H1 (cell line): Measurements from ENCODE around the gene LSM10. TPM values are rescaled to one million over a fixed set of nuclear protein-coding genes. Genes with fewer than 3 reads are reported as not detected.

Experiments
- CTCF ChIA-PET: fragments of 300-600 bp; sonication (Branson Sonifier 250); formaldehyde crosslinking; loops from one replicate; lab custom pipeline; 2021; ENCODE audit not compliant: partially characterized antibody; lab: Charles Lee
- POLR2A ChIA-PET: fragments of 300-600 bp; sonication (Branson Sonifier 250); formaldehyde crosslinking; loops from one replicate; lab custom pipeline; 2021; ENCODE audit warnings: inconsistent platforms; ENCODE audit not compliant: partially characterized antibody; lab: Charles Lee
- DNase-seq, 2 experiments: peaks; one replicate each; pipeline versions ENCODE4 v3.0.0 to v3.0.0-alpha.2; 2010 to 2022; ENCODE audit warnings: low spot score in 2 of 2, low read depth in 1 of 2, mixed read lengths in 1 of 2
- FAIRE-seq: peaks from 2 replicates; lab custom pipeline; 2011; peaks lifted over from hg19 to GRCh38; lab: Jason Lieb, UNC
- H2AFZ ChIP-seq: 2 replicates; pipeline ENCODE4 v1.8.1; 2012; ENCODE audit warnings: low read length, inconsistent platforms
- H2AK5ac ChIP-seq: 2 replicates; pipeline ENCODE4 v1.6.1; 2013; ENCODE audit warnings: low read depth, low read length
- H2BK120ac ChIP-seq: replicated peaks from 2 replicates; pipeline ENCODE3; 2013; ENCODE audit warnings: low read depth, low read length, inconsistent platforms
- H2BK12ac ChIP-seq: 2 replicates; pipeline ENCODE4 v1.6.1; 2013; ENCODE audit warnings: low read depth, low read length
- H2BK15ac ChIP-seq: 2 replicates; pipeline ENCODE4 v1.6.1; 2013; ENCODE audit warnings: low read length
- H2BK20ac ChIP-seq: 2 replicates; pipeline ENCODE4 v1.6.1; 2013; ENCODE audit warnings: low read length
- H2BK5ac ChIP-seq: 2 replicates; pipeline ENCODE4 v1.6.1; 2013; ENCODE audit warnings: low read depth, low read length
- H3K14ac ChIP-seq: 2 replicates; pipeline ENCODE4 v1.6.1; 2013; ENCODE audit warnings: inconsistent platforms; ENCODE audit not compliant: insufficient read length
- H3K18ac ChIP-seq: 2 replicates; pipeline ENCODE4 v1.6.1; 2013; ENCODE audit warnings: low read length; ENCODE audit errors: extremely low read depth
- H3K23ac ChIP-seq: 2 replicates; pipeline ENCODE4 v1.6.1; 2013; ENCODE audit warnings: inconsistent platforms; ENCODE audit not compliant: insufficient read length
- H3K23me2 ChIP-seq: 2 replicates; pipeline ENCODE4 v1.6.1; 2013; ENCODE audit warnings: low read depth, low read length
- H3K27ac ChIP-seq: 2 replicates; pipeline ENCODE4 v1.6.1; 2011; ENCODE audit warnings: low read depth, low read length, inconsistent platforms
- H3K27me3 ChIP-seq, 4 experiments: replicated peaks in 1 of 4; 1 replicate in 1 of 4; 2 replicates in 3 of 4; pipeline versions ENCODE4 v1.6.1 to v1.8.1; 2011 to 2013; ENCODE audit warnings: low read length in 3 of 4, mild to moderate bottlenecking in 3 of 4, inconsistent platforms in 2 of 4, mixed read lengths in 2 of 4, moderate library complexity in 1 of 4; ENCODE audit not compliant: control insufficient read depth in 3 of 4, insufficient read depth in 3 of 4; ENCODE audit errors: extremely low read depth in 1 of 4
- H3K36me3 ChIP-seq, 4 experiments: 2 replicates each; pipeline versions ENCODE4 v1.6.1 to v1.8.1; 2011 to 2013; ENCODE audit warnings: mild to moderate bottlenecking in 4 of 4, low read length in 3 of 4, moderate library complexity in 2 of 4, control low read depth in 1 of 4, inconsistent platforms in 1 of 4; ENCODE audit not compliant: insufficient read depth in 4 of 4, control insufficient read depth in 2 of 4
- H3K4ac ChIP-seq: replicated peaks from 2 replicates; pipeline ENCODE3; 2013; ENCODE audit warnings: low read length, low read depth, mixed read lengths, inconsistent platforms; ENCODE audit not compliant: insufficient read length
- H3K4me1 ChIP-seq, 4 experiments: replicated peaks in 1 of 4; 1 replicate in 1 of 4; 2 replicates in 3 of 4; pipeline versions ENCODE4 v1.6.1 to v1.8.1; 2011 to 2013; ENCODE audit warnings: low read length in 3 of 4, inconsistent platforms in 2 of 4, mixed read lengths in 1 of 4; ENCODE audit not compliant: insufficient read depth in 4 of 4, control insufficient read depth in 3 of 4
- H3K4me2 ChIP-seq, 2 experiments: 2 replicates each; pipeline versions ENCODE4 v1.6.1 to v1.8.1; 2011 to 2013; ENCODE audit warnings: low read depth in 2 of 2, low read length in 2 of 2, control low read depth in 1 of 2, inconsistent platforms in 1 of 2, mild to moderate bottlenecking in 1 of 2; ENCODE audit not compliant: insufficient read depth in 1 of 2
- H3K4me3 ChIP-seq, 4 experiments: fragments of 200-600, 300-600 bp in 1 of 4; sonication (generic), shearing (Covaris generic), sonication (Bioruptor Twin) in 1 of 4; 2 replicates each; pipeline versions ENCODE4 v1.5.1 to v1.8.1; 2011 to 2016; ENCODE audit warnings: low read length in 4 of 4, low read depth in 3 of 4, control low read depth in 2 of 4, inconsistent platforms in 2 of 4, mild to moderate bottlenecking in 2 of 4, mixed read lengths in 1 of 4, moderate library complexity in 1 of 4; ENCODE audit not compliant: insufficient read depth in 2 of 4; ENCODE audit errors: extremely low read depth in 1 of 4
- H3K56ac ChIP-seq: replicated peaks from 2 replicates; pipeline ENCODE3; 2013; ENCODE audit warnings: low read depth, mild to moderate bottlenecking, mixed read lengths, low read length, inconsistent platforms; ENCODE audit not compliant: insufficient read length
- H3K79me1 ChIP-seq: 2 replicates; pipeline ENCODE4 v1.6.1; 2013; ENCODE audit warnings: low read depth, low read length, control low read depth
- H3K79me2 ChIP-seq, 2 experiments: 2 replicates each; pipeline versions ENCODE4 v1.6.1 to v1.8.1; 2012 to 2013; ENCODE audit warnings: low read length in 2 of 2, mild to moderate bottlenecking in 2 of 2, inconsistent platforms in 1 of 2; ENCODE audit not compliant: insufficient read depth in 2 of 2, control insufficient read depth in 1 of 2
- H3K9ac ChIP-seq, 4 experiments: replicated peaks in 1 of 4; 1 replicate in 1 of 4; 2 replicates in 3 of 4; pipeline versions ENCODE4 v1.6.1 to v1.8.1; 2011 to 2013; ENCODE audit warnings: low read depth in 3 of 4, low read length in 3 of 4, control low read depth in 2 of 4, mild to moderate bottlenecking in 2 of 4, moderate library complexity in 2 of 4, inconsistent platforms in 1 of 4; ENCODE audit errors: extremely low read depth in 1 of 4
- H3K9me3 ChIP-seq, 2 experiments: 2 replicates each; pipeline versions ENCODE4 v1.6.1 to v1.8.1; 2012 to 2013; ENCODE audit warnings: mild to moderate bottlenecking in 2 of 2, moderate library complexity in 2 of 2, control low read depth in 1 of 2, inconsistent platforms in 1 of 2, low read depth in 1 of 2, low read length in 1 of 2, mixed read lengths in 1 of 2; ENCODE audit not compliant: insufficient read depth in 2 of 2
- H4K20me1 ChIP-seq, 2 experiments: replicated peaks in 1 of 2; 2 replicates each; pipeline versions ENCODE3 to v1.8.1; 2011 to 2013; ENCODE audit warnings: inconsistent platforms in 2 of 2, low read length in 2 of 2, mild to moderate bottlenecking in 1 of 2; ENCODE audit not compliant: insufficient read depth in 2 of 2, control insufficient read depth in 1 of 2
- H4K5ac ChIP-seq: 2 replicates; pipeline ENCODE4 v1.6.1; 2013; ENCODE audit warnings: low read length, low read depth, mixed read lengths, inconsistent platforms; ENCODE audit not compliant: insufficient read length
- H4K8ac ChIP-seq: 2 replicates; pipeline ENCODE4 v1.8.0; 2013; ENCODE audit warnings: mild to moderate bottlenecking, moderate library complexity, low read length, inconsistent platforms; ENCODE audit not compliant: insufficient read depth; ENCODE audit errors: extremely low read depth
- H4K91ac ChIP-seq: replicated peaks from 2 replicates; pipeline ENCODE3; 2013; ENCODE audit warnings: low read length, mixed read lengths, inconsistent platforms; ENCODE audit not compliant: insufficient read length
- EP300 ChIP-seq, 2 experiments: IDR thresholded peaks; 1 replicate in 1 of 2; 2 replicates in 1 of 2; pipeline ENCODE4 v1.6.1; 2011 to 2012; ENCODE audit warnings: low read depth in 2 of 2, low read length in 2 of 2, mild to moderate bottlenecking in 2 of 2, borderline replicate concordance in 1 of 2, inconsistent platforms in 1 of 2, moderate library complexity in 1 of 2
- JUND ChIP-seq: IDR thresholded peaks from 2 replicates; pipeline ENCODE4 v1.6.1; 2011; ENCODE audit warnings: mild to moderate bottlenecking, improper control_type of control experiment, low read length
- RAD21 ChIP-seq, 2 experiments: IDR thresholded peaks in 1 of 2; conservative IDR thresholded peaks in 1 of 2; 2 replicates each; pipeline ENCODE4 v1.6.1; 2011; ENCODE audit warnings: low read depth in 2 of 2, low read length in 2 of 2, improper control_type of control experiment in 1 of 2, inconsistent platforms in 1 of 2, mild to moderate bottlenecking in 1 of 2, moderate library complexity in 1 of 2
- TAF7 ChIP-seq: optimal IDR thresholded peaks from 2 replicates; pipeline ENCODE3; 2011; ENCODE audit warnings: low read depth, mild to moderate bottlenecking, inconsistent platforms, low read length, moderate library complexity, borderline replicate concordance
- TCF12 ChIP-seq: IDR thresholded peaks from 2 replicates; pipeline ENCODE4 v1.6.1; 2011; ENCODE audit warnings: low read depth, mild to moderate bottlenecking, low read length
- WGBS, 2 experiments: shearing (Covaris generic) in 1 of 2; methylation state at CpG; one replicate each; pipeline versions ENCODE4 v1.1.6 to v1.1.7; 2013 to 2015; ENCODE audit warnings: low lambda C conversion rate in 2 of 2, mixed read lengths in 2 of 2, inconsistent platforms in 1 of 2, low coverage in 1 of 2, missing lambda C conversion rate in 1 of 2; ENCODE audit not compliant: insufficient replicate concordance in 2 of 2, insufficient coverage in 1 of 2, insufficient read length in 1 of 2; ENCODE audit errors: extremely low coverage in 1 of 2, missing lambda C conversion rate in 1 of 2; 5-methylcytosine and 5-hydroxymethylcytosine counted together
- polyA plus RNA-seq, 7 experiments: library from polyadenylated mRNA; depleted of rRNA in 3 of 7; stranded (reverse) in 5 of 7; unstranded in 2 of 7; fragments of >200 nt in 5 of 7; fragments of 200-250 nt in 2 of 7; gene quantifications; 1 replicate in 5 of 7; 2 replicates in 1 of 7; 4 replicates in 1 of 7; pipeline versions ENCODE4 v1.2.1 to v1.2.3, GENCODE V29; 2011 to 2013; ENCODE audit warnings: missing spikeins in 2 of 7, mixed read lengths in 2 of 7
- total RNA-seq: library from RNA; stranded (reverse); fragmentation: NEBNext Ultra II Directional; extraction: Animal tissue kit (Norgen Biotek cat#: 25700); gene quantifications from 2 replicates; pipeline ENCODE4 v1.2.1, GENCODE V29; 2021
- TF ChIP-seq, protein P1 (sequence below): IDR thresholded peaks from 2 replicates; pipeline ENCODE4 v1.6.1; 2012; ENCODE audit warnings: low read length, inconsistent platforms
- TF ChIP-seq, protein P2 (sequence below), 3 experiments: IDR thresholded peaks; 1 replicate in 2 of 3; 2 replicates in 1 of 3; pipeline versions ENCODE4 v1.5.1 to v1.6.1; 2011; ENCODE audit warnings: low read length in 3 of 3, mild to moderate bottlenecking in 3 of 3, inconsistent platforms in 2 of 3, low read depth in 1 of 3, moderate library complexity in 1 of 3; ENCODE audit not compliant: insufficient read depth in 1 of 3; ENCODE audit errors: control extremely low read depth in 1 of 3
- TF ChIP-seq, protein P3 (sequence below): IDR thresholded peaks from 2 replicates; pipeline ENCODE4 v1.6.1; 2011; ENCODE audit warnings: low read depth, mild to moderate bottlenecking, low read length; ENCODE audit not compliant: insufficient read depth

The LSM10 gene
- total and polyA plus RNA-seq, 2 of the 8 experiments (the other 6 are each of a cell fraction or from before 2014, with no cell fraction given), result 59.5 to 140 TPM

GRCh38 chr1:36425791-36426190 is 28.1 kb upstream of the LSM10 start:
- H4K5ac ChIP-seq, result no peak overlapping the region
- 0 out of 2 replicates have a peak overlapping the region, but pooled peaks have one; percentile 53 for H2AK5ac ChIP-seq
- H3K23me2 ChIP-seq, result no peaks in the 10 kb centered on the region
- no peak overlapping the region for H3K4me3 ChIP-seq
- no peak overlapping the region for H3K27ac ChIP-seq
- H3K4ac ChIP-seq, result no peak overlapping the region
- no peak overlapping the region for H2BK15ac ChIP-seq
- H2AFZ ChIP-seq, result no peak overlapping the region
- no peak overlapping the region for H3K4me2 ChIP-seq
- FAIRE-seq, result no peak
- H3K36me3 ChIP-seq, result no peaks in the 10 kb centered on the region
- H4K8ac ChIP-seq, result no peak overlapping the region
- H2BK120ac ChIP-seq, result no peak overlapping the region
- no peak overlapping the region for H2BK12ac ChIP-seq
- no peak overlapping the region for H2BK20ac ChIP-seq
- WGBS, 2 experiments, result 79% methylated on average over 4 of the region's 4 CpGs; no CpG with 5 or more reads in 1 of the 2 experiments
- H3K14ac ChIP-seq, result no peak overlapping the region
- ChIA-PET CTCF (interaction anchor here (0.7 to 1.0 kb wide), 2 partner anchors 9 to 56 kb away, joined by 3 read pairs; no protein-coding TSS in a partner anchor), POLR2A (interaction anchor here (0.7 to 1.4 kb wide), 4 partner anchors 11 to 271 kb away, joined by 3 to 4 read pairs (median 3); partner anchors contain the start of gene OSCP1)
- no peak overlapping the region for H3K18ac ChIP-seq
- H3K9ac ChIP-seq, result no peak overlapping the region
- no peaks in the 10 kb centered on the region for H3K27me3 ChIP-seq
- no peak overlapping the region for H3K56ac ChIP-seq
- H3K79me1 ChIP-seq, result no peaks in the 10 kb centered on the region
- no peaks in the 10 kb centered on the region for H3K9me3 ChIP-seq
- H3K23ac ChIP-seq, result no peak overlapping the region
- H3K79me2 ChIP-seq, result no peaks in the 10 kb centered on the region
- no peak for DNase-seq
- H4K20me1 ChIP-seq, result no peaks in the 10 kb centered on the region
- H4K91ac ChIP-seq, result no peak overlapping the region
- H2BK5ac ChIP-seq, result no peak overlapping the region
- no peaks in the 10 kb centered on the region for H3K4me1 ChIP-seq
- TF ChIP-seq, protein P1, sequence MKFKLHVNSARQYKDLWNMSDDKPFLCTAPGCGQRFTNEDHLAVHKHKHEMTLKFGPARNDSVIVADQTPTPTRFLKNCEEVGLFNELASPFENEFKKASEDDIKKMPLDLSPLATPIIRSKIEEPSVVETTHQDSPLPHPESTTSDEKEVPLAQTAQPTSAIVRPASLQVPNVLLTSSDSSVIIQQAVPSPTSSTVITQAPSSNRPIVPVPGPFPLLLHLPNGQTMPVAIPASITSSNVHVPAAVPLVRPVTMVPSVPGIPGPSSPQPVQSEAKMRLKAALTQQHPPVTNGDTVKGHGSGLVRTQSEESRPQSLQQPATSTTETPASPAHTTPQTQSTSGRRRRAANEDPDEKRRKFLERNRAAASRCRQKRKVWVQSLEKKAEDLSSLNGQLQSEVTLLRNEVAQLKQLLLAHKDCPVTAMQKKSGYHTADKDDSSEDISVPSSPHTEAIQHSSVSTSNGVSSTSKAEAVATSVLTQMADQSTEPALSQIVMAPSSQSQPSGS, result no peak
- TF ChIP-seq RAD21 (IDR thresholded peaks at IDR 0.05 in 1 of 2, conservative IDR thresholded peaks at IDR 0.05 in 1 of 2; ENCODE audit: low read depth in 2 of 2, low read length in 2 of 2) (no peak), EP300 (IDR thresholded peaks at IDR 0.05; ENCODE audit: borderline replicate concordance in 1 of 2, low read depth in 2 of 2, low read length in 2 of 2) (no peak), JUND (no peak), TAF7 (no peak), TCF12 (no peak)
- TF ChIP-seq, protein P2, sequence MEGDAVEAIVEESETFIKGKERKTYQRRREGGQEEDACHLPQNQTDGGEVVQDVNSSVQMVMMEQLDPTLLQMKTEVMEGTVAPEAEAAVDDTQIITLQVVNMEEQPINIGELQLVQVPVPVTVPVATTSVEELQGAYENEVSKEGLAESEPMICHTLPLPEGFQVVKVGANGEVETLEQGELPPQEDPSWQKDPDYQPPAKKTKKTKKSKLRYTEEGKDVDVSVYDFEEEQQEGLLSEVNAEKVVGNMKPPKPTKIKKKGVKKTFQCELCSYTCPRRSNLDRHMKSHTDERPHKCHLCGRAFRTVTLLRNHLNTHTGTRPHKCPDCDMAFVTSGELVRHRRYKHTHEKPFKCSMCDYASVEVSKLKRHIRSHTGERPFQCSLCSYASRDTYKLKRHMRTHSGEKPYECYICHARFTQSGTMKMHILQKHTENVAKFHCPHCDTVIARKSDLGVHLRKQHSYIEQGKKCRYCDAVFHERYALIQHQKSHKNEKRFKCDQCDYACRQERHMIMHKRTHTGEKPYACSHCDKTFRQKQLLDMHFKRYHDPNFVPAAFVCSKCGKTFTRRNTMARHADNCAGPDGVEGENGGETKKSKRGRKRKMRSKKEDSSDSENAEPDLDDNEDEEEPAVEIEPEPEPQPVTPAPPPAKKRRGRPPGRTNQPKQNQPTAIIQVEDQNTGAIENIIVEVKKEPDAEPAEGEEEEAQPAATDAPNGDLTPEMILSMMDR (IDR thresholded peaks at IDR 0.05; ENCODE audit: control extremely low read depth in 1 of 3, insufficient read depth in 1 of 3, low read depth in 1 of 3, low read length in 3 of 3), result no peak
- TF ChIP-seq, protein P3, sequence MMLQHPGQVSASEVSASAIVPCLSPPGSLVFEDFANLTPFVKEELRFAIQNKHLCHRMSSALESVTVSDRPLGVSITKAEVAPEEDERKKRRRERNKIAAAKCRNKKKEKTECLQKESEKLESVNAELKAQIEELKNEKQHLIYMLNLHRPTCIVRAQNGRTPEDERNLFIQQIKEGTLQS, result no peak
